ENCODE results near the gene FFAR2.
A peak's percentile ranks its signal among the peaks of the same experiment; 100 is the strongest.
"Not testable (repeated sequence)": the region's sequence is repeated elsewhere in the genome, so short reads cannot be mapped to it uniquely, and the experiment has no call there.

Gene FFAR2

GRCh38 chr19:35454663-35455062 is 6.6 kb downstream of the FFAR2 start:
- no peak for DNase-seq (ENCODE audit: low read depth in 1 of 2, low spot score in 1 of 2)

GRCh38 chr19:35455616-35456201 is 7.7 kb downstream of the FFAR2 start:
- DNase-seq (ENCODE audit: low read depth in 1 of 2, low spot score in 1 of 2): no peak

- DNase-seq (ENCODE audit: low read depth in 1 of 2, low spot score in 1 of 2): no peak
Measured at GRCh38 chr19:35457173-35457572, 9.1 kb downstream of the FFAR2 start.

GRCh38 chr19:35458192-35458591 is 10.1 kb downstream of the FFAR2 start:
- DNase-seq (ENCODE audit: low read depth in 1 of 2, low spot score in 1 of 2): no peak

GRCh38 chr19:35458731-35459391 is 10.8 kb downstream of the FFAR2 start:
- no peak for DNase-seq (ENCODE audit: low read depth in 1 of 2, low spot score in 1 of 2)

GRCh38 chr19:35459414-35460082 is 11.5 kb downstream of the FFAR2 start:
- no peak for DNase-seq (ENCODE audit: low read depth in 1 of 2, low spot score in 1 of 2)

- no peak for DNase-seq (ENCODE audit: low read depth in 1 of 2, low spot score in 1 of 2)
Measured at GRCh38 chr19:35460608-35461007, 12.6 kb downstream of the FFAR2 start.

GRCh38 chr19:35461060-35461459 is 13.0 kb downstream of the FFAR2 start:
- DNase-seq (ENCODE audit: low read depth in 1 of 2, low spot score in 1 of 2): no peak

GRCh38 chr19:35461788-35462187 is 13.7 kb downstream of the FFAR2 start:
- DNase-seq (ENCODE audit: low read depth in 1 of 2, low spot score in 1 of 2): not testable (repeated sequence)

GRCh38 chr19:35462476-35462953 is 14.5 kb downstream of the FFAR2 start:
- DNase-seq (ENCODE audit: low read depth in 1 of 2, low spot score in 1 of 2): peak in 1 of 2 donors; percentile 12

- not testable (repeated sequence) for DNase-seq (ENCODE audit: low read depth in 1 of 2, low spot score in 1 of 2)
Measured at GRCh38 chr19:35462956-35463355, 14.9 kb downstream of the FFAR2 start.

GRCh38 chr19:35466259-35466658 is 18.2 kb downstream of the FFAR2 start:
- no peak for DNase-seq (ENCODE audit: low read depth in 1 of 2, low spot score in 1 of 2)

GRCh38 chr19:35468637-35469036 is 20.6 kb downstream of the FFAR2 start:
- DNase-seq (ENCODE audit: low read depth in 1 of 2, low spot score in 1 of 2): peak; percentile 42 to 43

- DNase-seq (ENCODE audit: low read depth in 1 of 2, low spot score in 1 of 2): no peak
Measured at GRCh38 chr19:35470128-35470527, 22.1 kb downstream of the FFAR2 start.

- DNase-seq (ENCODE audit: low read depth in 1 of 2, low spot score in 1 of 2): not testable (repeated sequence)
Measured at GRCh38 chr19:35471075-35471474, 23.0 kb downstream of the FFAR2 start.

- DNase-seq (ENCODE audit: low read depth in 1 of 2, low spot score in 1 of 2): no peak
Measured at GRCh38 chr19:35471946-35472345, 23.9 kb downstream of the FFAR2 start.

GRCh38 chr19:35474104-35474503 is 26.0 kb downstream of the FFAR2 start:
- no peak for DNase-seq (ENCODE audit: low read depth in 1 of 2, low spot score in 1 of 2)

- DNase-seq (ENCODE audit: low read depth in 1 of 2, low spot score in 1 of 2): not testable (repeated sequence)
Measured at GRCh38 chr19:35474594-35474993, 26.5 kb downstream of the FFAR2 start.

GRCh38 chr19:35476149-35476548 is 28.1 kb downstream of the FFAR2 start:
- DNase-seq (ENCODE audit: low read depth in 1 of 2, low spot score in 1 of 2): no peak

GRCh38 chr19:35478794-35479677 is 31.0 kb downstream of the FFAR2 start:
- no peak for DNase-seq (ENCODE audit: low read depth in 1 of 2, low spot score in 1 of 2)

- no peak for DNase-seq (ENCODE audit: low read depth in 1 of 2, low spot score in 1 of 2)
Measured at GRCh38 chr19:35483089-35483488, 35.0 kb downstream of the FFAR2 start.
